GM15510 (cell line): Measurements from ENCODE around the gene BTBD19.
A peak's percentile ranks its signal among the peaks of the same experiment; 100 is the strongest.

Source experiments
- POLR2A ChIP-seq: IDR thresholded peaks from 3 replicates; pipeline ENCODE4 v1.6.1; 2011; ENCODE audit warnings: borderline replicate concordance; ENCODE audit not compliant: insufficient read length; ENCODE audit errors: extremely low read depth

The BTBD19 gene, protein sequence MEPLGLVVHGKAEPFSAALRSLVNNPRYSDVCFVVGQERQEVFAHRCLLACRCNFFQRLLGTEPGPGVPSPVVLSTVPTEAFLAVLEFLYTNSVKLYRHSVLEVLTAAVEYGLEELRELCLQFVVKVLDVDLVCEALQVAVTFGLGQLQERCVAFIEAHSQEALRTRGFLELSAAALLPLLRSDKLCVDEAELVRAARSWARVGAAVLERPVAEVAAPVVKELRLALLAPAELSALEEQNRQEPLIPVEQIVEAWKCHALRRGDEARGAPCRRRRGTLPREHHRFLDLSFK

DNA sequence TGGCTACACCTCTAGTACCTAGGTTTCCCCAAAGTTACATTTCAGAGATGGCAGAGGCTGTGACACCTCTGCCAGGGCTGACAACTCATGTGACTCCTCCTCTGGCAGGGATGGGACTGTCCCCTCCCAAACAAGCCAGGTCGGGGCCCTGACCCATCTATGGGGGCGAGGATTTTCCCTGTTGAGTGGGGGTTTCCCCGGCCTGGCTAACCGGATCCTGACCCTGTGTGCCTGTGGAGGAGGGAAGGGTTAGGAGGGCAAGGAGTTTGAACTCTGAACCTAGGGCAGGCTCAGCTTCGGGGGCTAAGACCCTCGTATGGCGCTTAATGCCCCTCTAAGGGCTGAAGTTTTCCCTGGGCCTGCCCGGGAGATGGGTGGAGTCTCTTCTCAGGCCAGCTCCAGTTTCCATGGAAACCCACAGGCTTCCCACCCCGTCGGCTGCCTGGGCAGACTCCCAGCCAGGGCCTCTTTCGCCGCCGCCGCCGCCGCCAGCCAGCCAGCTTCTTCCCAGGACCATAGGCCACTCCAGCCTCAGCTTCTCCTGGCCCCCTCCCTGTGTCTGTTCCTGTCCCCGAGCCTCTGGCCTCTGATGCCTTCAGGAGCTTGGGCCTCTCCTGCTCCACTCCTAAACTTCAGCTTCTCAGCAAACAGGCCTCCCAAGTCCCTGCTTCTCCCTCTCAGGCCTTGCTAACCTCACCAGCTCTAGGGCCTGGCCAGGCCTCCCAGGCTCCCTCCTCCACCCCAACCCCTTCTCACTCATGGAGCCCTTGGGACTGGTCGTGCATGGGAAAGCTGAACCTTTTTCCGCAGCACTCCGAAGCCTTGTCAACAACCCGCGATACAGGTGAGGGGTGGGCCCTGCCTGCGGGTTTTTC lies at the start of gene BTBD19:
Gene BTBD19, plus strand, starts transcription at position 461 of the 875 bp plus-strand sequence. Its CDS starts 298 bp downstream, at position 759.
- TF ChIP-seq POLR2A: no peak

DNA sequence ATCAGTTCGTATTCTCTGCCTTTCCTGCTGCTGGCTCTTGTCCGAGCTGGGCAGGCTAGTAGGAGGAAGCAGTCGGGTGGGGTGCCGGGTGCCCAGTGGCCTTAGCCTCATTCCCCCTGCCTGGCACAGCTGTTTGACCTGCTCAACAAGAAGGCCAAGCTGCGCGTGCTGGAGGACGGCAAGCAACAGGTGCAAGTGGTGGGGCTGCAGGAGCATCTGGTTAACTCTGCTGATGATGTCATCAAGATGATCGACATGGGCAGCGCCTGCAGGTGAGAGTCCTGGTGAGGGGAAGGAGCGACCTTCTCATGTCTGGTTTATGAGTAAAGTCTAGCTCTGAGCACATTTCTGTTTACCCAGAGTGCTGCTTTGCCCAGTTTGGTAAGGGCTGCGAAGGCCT lies 49.2 kb upstream of the BTBD19 start:
- TF ChIP-seq POLR2A: no peak

DNA sequence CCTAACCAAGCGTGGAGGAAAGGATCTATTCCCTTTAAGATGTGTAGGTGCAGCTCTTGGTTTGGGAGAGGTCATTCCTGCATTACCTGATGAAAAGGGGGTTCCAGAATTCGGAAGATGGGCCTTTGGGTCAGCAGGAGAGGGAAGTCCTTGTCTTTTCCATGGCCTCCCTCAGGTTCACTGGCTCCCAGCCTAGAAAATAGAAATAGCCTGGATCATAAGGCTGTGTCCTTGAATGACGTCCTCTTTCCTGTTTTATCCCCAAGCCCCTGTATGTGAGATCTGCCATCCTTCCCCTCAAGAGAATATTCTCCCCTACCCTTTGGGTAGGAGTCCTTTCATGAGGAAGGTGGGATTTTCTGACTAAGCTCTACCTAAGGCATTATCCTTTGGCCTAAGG lies 47.4 kb upstream of the BTBD19 start:
- TF ChIP-seq POLR2A: no peak

DNA sequence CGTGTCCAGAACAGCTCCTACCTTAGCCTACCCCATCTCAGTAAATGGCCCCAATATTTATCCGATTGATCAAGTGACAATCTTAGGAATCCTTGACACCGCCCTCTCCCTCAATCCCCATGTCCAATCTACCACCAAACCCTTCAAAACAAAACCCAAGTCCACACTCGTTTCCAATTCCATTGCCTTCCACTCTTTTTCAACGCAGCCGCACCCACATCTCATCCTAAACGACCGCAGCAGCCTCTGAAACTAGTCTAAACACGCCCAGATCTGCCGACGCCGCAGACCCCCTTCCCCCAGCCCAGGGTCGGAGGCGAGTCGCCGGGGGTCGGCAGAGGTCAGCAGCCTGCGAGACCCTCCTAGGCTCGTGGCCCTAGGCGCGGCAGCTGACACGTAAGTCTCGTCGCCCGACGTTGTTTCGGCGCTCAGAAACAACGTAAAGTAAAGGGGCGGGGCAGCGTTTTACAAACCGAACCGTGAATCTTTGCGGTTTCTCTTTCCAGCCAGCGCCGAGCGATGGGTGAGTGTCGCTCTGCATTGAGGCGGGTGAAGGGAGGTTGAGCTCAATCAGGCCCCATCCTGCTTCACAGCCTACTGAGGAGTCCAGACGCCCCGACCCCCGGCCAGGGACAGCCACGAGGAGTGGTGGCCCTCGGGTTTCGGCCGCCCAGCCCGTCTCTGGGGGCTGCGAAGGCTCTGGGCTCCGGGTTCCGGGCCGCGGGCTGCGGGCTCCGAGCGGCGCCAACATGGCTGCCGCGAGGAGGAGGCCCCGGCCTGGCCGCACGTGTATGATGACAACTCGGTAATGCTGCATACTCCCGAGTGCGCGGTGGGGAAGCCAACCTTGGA lies 33.0 kb upstream of the BTBD19 start, which contains the start of gene RPS8:
Gene RPS8, plus strand, starts transcription at position 463 of the 852 bp plus-strand sequence. Its CDS starts 57 bp downstream, at position 520.
- peak; percentile 99 for TF ChIP-seq POLR2A

DNA sequence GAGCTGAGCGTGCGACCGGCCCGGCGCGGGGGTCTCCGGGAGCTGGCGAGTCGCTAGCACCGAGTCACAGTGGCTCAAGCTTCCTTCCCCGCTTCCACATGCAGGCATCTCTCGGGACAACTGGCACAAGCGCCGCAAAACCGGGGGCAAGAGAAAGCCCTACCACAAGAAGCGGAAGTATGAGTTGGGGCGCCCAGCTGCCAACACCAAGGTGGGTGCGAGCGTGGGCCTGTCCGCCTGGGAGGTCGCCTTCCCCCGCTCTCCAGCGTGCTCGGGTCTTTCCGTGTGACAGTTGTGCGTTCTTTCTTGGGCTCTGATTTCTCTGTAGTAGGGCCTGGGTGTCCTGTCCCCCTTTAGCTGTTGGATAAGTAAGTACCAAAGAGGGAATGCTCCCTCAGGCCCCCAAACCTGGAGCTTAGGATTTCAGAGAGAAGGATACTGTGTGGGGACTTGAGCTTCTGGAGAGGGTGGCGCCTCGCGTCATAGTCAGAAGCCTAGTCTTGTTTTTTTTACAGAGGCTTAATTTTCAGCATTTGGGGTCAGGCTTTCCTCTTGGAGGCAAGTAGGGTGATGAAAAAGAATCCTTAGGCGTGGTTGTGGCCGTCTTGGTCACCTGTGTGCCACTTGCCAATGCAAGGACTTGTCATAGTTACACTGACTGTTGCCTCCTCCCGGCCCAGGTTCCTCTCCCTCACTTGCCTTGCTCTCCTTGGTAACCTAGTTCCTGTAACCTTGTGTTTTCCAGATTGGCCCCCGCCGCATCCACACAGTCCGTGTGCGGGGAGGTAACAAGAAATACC lies 32.2 kb upstream of the BTBD19 start:
- TF ChIP-seq POLR2A: no peak

DNA sequence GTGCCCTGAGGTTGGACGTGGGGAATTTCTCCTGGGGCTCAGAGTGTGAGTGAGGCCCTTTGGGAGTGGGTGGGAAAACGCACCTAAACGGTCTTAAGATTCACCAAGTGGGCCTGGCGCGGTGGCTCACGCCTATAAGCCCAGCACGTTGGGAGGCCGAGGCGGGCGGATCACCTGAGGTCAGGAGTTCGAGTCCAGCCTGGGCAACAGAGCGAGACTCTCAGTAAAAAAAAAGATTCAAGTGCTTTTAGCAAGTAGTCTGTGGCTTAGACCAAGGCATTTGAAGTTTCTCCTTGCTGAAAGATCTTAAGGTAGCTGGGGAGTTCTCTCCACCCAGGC lies 31.6 kb upstream of the BTBD19 start:
- TF ChIP-seq POLR2A: no peak

DNA sequence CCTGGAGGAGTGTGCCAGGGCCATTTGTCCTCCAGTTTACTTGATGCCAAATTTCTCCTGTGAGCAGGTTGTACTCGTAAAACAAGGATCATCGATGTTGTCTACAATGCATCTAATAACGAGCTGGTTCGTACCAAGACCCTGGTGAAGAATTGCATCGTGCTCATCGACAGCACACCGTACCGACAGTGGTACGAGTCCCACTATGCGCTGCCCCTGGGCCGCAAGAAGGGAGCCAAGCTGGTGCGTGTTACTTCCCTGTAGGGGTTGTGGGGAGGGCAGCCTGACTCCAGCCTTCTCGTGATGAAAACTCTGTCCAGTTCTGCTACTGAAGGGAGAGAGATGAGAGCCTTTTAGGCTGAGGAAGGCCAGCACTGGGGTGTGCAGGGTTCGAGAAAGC lies 30.8 kb upstream of the BTBD19 start:
- no peak for TF ChIP-seq POLR2A

DNA sequence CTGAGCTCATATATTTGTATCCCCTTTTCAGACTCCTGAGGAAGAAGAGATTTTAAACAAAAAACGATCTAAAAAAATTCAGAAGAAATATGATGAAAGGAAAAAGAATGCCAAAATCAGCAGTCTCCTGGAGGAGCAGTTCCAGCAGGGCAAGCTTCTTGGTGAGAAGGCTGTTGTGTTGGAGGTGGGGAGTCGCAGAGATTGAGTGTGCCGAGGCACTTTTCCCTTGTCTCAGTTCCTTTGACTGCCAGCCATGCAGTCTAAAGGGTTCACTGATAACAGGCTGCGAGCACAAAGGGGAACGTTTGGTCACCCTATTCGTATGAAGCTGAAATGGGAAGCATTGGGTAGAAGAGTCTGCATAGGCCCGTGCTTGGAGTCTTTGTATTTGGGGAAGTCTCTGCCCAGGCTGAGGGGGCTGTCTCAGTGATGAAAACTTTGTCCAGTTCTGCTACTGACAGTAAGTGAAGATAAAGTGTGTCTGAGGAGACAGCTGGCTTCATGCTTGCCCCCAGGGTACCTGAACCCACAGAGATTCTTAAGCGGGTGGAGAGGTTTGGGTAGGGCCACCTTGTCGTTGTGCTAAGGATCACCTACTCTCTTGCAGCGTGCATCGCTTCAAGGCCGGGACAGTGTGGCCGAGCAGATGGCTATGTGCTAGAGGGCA lies 30.2 kb upstream of the BTBD19 start:
- peak; percentile 10 for TF ChIP-seq POLR2A

DNA sequence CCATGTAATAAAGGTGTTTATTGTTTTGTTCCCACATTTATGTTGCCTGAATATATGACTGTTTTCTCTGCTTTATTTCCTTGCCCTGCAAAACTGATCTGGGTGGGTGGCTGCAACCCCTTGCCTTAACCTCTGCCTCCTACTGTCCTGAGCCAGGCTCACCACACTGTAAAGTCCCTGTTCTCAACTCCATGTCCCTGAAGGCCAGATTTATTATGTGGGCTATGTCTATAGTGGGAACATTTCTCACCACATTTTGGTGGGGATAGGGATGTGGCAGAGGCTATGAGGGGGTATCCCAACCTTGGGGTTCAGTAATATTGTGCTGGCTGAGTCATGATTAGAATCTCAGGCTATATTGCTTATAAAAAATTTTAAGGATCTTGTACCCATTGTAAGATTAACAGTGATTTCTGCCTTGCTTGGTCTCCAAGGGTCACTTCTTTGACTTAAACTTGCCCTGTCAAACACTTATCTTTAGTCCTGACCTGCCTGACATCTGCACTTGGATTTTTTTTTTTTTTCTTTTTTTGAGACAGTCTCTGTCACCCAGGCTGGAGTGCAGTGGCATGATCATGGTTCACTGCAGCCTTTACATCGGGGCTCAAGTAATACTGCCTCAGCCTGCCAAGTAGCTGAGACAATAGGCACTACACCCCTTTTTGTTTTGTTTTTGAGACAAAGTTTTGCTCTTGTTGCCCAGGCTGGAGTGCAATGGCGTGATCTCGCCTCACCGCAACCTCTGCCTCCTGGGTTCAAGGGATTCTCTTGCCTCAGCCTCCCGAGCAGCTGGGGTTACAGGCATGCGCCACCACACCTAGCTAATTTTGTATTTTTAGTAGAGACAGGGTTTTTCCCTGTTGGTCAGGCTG lies 29.4 kb upstream of the BTBD19 start:
- no peak for TF ChIP-seq POLR2A

DNA sequence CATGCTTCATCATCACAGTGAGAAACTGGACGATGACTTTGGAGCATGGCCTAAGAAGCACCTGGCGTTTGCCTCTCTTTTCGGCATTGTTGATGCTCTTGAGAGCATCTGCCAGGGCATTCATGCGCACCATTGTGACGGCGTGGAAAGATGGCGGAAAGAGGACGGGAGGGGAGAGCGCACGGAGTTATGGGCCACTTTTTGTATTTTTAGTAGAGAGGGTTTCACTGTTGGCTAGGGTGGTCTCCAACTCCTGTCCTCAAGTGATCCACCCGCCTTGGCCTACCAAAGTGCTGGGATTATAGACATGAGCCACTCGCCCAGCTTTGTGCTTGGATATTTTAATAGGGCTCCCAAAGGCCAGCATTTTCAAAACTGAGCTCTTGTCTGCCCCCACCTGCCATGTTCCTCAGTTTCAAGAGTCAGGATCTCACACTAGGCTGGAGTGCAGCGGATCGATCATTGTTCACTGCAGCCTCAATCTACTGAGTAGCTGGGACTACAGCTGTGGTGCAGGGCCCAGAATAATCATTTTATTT lies 27.7 kb upstream of the BTBD19 start:
- no peak for TF ChIP-seq POLR2A

DNA sequence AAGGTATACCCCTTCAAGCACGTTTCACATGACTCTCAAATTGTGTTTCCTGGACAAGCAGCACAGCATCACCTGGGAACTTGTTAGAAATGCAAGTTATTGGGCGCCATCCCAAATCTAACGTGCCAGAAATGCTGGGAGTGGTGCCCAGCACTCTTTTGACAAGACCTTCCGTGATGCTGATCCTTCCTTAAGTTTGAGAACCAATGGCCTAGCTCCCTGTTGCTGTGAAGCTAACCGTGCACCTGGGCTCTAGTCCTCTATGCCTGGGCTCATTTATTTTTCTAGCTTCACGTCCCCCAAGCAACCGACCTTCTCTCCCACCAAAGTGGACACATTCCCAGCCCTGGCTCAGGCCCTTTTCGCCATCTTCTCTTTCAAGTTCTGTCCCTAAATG lies 24.6 kb upstream of the BTBD19 start:
- no peak for TF ChIP-seq POLR2A
